Measurements from ENCODE around the gene PRSS16. TPM values are rescaled to one million over a fixed set of nuclear protein-coding genes. Genes with fewer than 3 reads are reported as not detected.

PRSS16 gene
- total and polyA plus RNA-seq, 9 of the 15 experiments (the other 6 are each of a cell fraction or from before 2014, with no cell fraction given) = 4.5 to 21.3 (median 12.1) TPM

DNA sequence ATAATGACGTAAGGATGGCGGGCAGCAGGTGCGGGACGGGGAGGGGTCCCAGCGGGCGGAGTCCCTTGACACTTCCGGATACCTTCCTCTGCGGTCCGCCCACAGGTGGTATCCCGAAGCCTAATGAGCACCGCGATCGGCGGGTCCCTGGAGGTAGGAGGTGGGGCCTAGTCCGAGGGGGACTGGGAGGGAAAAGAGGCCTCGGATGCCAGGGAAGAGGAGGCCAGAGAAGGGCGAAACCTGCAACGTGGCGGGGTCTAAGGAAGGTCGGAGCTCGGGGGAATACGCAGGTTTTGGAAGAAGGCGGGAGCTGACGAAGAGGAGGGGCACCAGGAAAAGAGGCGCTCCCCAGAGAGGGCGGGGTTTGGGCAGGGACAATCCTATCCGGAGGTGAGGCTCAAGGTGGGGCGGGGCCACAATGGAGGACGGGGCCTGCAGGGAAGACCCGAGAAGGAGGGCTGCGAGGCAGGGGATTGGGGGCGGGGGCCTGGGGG lies 3.7 kb downstream of the PRSS16 start (continued):
- TF ChIP-seq ZNF280A (IDR thresholded peaks at IDR 0.05; ENCODE audit: low read depth, partially characterized antibody) = no peak
- peak; percentile 8 for TF ChIP-seq TAF9B (IDR thresholded peaks at IDR 0.05; ENCODE audit: partially characterized antibody)
- TF ChIP-seq ZBTB1 (CRISPR knock-in tag; IDR thresholded peaks at IDR 0.05; ENCODE audit: borderline replicate concordance, low read depth) = 0 out of 2 replicates have a peak, but pooled peaks have one; percentile 59
- TF ChIP-seq TCF7 (IDR thresholded peaks at IDR 0.05; ENCODE audit: borderline replicate concordance) = no peak
- TF ChIP-seq RBM17 (IDR thresholded peaks at IDR 0.05; ENCODE audit: borderline replicate concordance, low read depth, low read length) = no peak
- no peak for TF ChIP-seq HCFC1 (IDR thresholded peaks at IDR 0.05; ENCODE audit: low read depth, low read length)
- TF ChIP-seq, protein P1, sequence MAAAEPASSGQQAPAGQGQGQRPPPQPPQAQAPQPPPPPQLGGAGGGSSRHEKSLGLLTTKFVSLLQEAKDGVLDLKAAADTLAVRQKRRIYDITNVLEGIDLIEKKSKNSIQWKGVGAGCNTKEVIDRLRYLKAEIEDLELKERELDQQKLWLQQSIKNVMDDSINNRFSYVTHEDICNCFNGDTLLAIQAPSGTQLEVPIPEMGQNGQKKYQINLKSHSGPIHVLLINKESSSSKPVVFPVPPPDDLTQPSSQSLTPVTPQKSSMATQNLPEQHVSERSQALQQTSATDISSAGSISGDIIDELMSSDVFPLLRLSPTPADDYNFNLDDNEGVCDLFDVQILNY (CRISPR knock-in tag; IDR thresholded peaks at IDR 0.05) = no peak
- TF ChIP-seq, protein P2, sequence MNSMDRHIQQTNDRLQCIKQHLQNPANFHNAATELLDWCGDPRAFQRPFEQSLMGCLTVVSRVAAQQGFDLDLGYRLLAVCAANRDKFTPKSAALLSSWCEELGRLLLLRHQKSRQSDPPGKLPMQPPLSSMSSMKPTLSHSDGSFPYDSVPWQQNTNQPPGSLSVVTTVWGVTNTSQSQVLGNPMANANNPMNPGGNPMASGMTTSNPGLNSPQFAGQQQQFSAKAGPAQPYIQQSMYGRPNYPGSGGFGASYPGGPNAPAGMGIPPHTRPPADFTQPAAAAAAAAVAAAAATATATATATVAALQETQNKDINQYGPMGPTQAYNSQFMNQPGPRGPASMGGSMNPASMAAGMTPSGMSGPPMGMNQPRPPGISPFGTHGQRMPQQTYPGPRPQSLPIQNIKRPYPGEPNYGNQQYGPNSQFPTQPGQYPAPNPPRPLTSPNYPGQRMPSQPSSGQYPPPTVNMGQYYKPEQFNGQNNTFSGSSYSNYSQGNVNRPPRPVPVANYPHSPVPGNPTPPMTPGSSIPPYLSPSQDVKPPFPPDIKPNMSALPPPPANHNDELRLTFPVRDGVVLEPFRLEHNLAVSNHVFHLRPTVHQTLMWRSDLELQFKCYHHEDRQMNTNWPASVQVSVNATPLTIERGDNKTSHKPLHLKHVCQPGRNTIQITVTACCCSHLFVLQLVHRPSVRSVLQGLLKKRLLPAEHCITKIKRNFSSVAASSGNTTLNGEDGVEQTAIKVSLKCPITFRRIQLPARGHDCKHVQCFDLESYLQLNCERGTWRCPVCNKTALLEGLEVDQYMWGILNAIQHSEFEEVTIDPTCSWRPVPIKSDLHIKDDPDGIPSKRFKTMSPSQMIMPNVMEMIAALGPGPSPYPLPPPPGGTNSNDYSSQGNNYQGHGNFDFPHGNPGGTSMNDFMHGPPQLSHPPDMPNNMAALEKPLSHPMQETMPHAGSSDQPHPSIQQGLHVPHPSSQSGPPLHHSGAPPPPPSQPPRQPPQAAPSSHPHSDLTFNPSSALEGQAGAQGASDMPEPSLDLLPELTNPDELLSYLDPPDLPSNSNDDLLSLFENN (IDR thresholded peaks at IDR 0.05; ENCODE audit: low read depth in 2 of 2, low read length in 2 of 2) = no peak
- no peak for TF ChIP-seq ZNF512 (tag; IDR thresholded peaks at IDR 0.05)
- peak; percentile 56 to 87; a peak in 2 of 4 replicates for TF ChIP-seq TEAD1 (CRISPR knock-in tag; IDR thresholded peaks at IDR 0.05)
- no peak for TF ChIP-seq ZNF695 (CRISPR knock-in tag; IDR thresholded peaks at IDR 0.05)
- peak; percentile 89 for TF ChIP-seq VEZF1 (CRISPR knock-in tag; IDR thresholded peaks at IDR 0.05)
- TF ChIP-seq ETS1 (conservative IDR thresholded peaks at IDR 0.05; ENCODE audit: control insufficient read depth, low read depth, low read length) = no peak
- TF ChIP-seq, protein P3, sequence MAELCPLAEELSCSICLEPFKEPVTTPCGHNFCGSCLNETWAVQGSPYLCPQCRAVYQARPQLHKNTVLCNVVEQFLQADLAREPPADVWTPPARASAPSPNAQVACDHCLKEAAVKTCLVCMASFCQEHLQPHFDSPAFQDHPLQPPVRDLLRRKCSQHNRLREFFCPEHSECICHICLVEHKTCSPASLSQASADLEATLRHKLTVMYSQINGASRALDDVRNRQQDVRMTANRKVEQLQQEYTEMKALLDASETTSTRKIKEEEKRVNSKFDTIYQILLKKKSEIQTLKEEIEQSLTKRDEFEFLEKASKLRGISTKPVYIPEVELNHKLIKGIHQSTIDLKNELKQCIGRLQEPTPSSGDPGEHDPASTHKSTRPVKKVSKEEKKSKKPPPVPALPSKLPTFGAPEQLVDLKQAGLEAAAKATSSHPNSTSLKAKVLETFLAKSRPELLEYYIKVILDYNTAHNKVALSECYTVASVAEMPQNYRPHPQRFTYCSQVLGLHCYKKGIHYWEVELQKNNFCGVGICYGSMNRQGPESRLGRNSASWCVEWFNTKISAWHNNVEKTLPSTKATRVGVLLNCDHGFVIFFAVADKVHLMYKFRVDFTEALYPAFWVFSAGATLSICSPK (IDR thresholded peaks at IDR 0.05; ENCODE audit: borderline replicate concordance) = no peak

Measured in K562 (cell line).